H1 (cell line): ENCODE data around the gene ERC1. TPM values are rescaled to one million over a fixed set of nuclear protein-coding genes. Genes with fewer than 3 reads are reported as not detected.

Source experiments
- PHF8 ChIP-seq: fragments of 200-600 bp; sonication (generic); conservative IDR thresholded peaks from 2 replicates; pipeline ENCODE4 v1.7.1; 2012; ENCODE audit warnings: low read depth, mild to moderate bottlenecking, inconsistent platforms, low read length, moderate library complexity
- RNF2 ChIP-seq: fragments of 200-900, 300-1000 bp; sonication (generic); IDR thresholded peaks from 2 replicates; pipeline ENCODE4 v1.7.1; 2016; ENCODE audit warnings: borderline replicate concordance, low read depth, mild to moderate bottlenecking, antibody characterized with exemption, low read length; ENCODE audit not compliant: poor library complexity, severe bottlenecking; ENCODE audit errors: missing control alignments
- polyA plus RNA-seq, 7 experiments: library from polyadenylated mRNA; depleted of rRNA in 3 of 7; stranded (reverse) in 5 of 7; unstranded in 2 of 7; fragments of >200 nt in 5 of 7; fragments of 200-250 nt in 2 of 7; gene quantifications; 1 replicate in 5 of 7; 2 replicates in 1 of 7; 4 replicates in 1 of 7; pipeline versions ENCODE4 v1.2.1 to v1.2.3, GENCODE V29; 2011 to 2013; ENCODE audit warnings: missing spikeins in 2 of 7, mixed read lengths in 2 of 7
- total RNA-seq: library from RNA; stranded (reverse); fragmentation: NEBNext Ultra II Directional; extraction: Animal tissue kit (Norgen Biotek cat#: 25700); gene quantifications from 2 replicates; pipeline ENCODE4 v1.2.1, GENCODE V29; 2021
- TF ChIP-seq, protein P1 (sequence below), 3 experiments: IDR thresholded peaks; 1 replicate in 2 of 3; 2 replicates in 1 of 3; pipeline versions ENCODE4 v1.5.1 to v1.6.1; 2011; ENCODE audit warnings: low read length in 3 of 3, mild to moderate bottlenecking in 3 of 3, inconsistent platforms in 2 of 3, low read depth in 1 of 3, moderate library complexity in 1 of 3; ENCODE audit not compliant: insufficient read depth in 1 of 3; ENCODE audit errors: control extremely low read depth in 1 of 3

Gene ERC1
- total and polyA plus RNA-seq, 2 of the 8 experiments (the other 6 are each of a cell fraction or from before 2014, with no cell fraction given): 7.8 to 45.7 TPM

DNA sequence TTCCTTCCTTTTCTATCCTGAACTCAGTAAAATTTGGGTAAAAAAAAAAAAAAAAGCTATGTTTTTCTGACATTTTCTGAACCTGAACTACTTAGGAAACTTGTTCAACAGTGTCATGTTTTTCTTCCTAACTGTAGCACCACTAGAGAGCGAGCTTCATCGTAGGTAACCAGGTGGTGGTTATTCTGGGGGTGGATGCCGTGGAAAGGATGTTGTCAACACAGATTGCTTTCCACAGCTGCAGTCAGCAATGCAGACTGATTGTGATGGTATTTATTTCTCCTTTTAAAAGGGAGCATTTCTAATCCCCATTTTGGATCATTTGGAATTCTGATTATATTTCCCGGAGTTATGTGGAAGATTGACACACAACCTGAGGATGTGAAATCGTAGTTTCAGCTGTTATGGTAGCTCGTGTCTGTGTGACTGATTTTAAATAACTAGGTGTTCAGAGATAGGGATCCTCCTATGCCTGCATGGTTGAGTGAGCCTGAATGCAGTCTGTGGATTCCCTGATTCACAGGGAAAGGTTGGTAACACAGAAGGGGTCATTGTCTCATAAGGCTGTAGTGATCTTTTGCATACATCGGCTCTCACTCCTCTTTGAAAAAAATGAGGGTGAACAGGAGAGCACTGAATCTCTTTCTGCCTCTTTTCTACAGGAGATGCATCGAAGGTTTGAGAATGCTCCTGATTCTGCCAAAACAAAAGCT lies 113.2 kb downstream of the ERC1 start (continued):
- TF ChIP-seq RNF2 (no peak), PHF8 (no peak)
- TF ChIP-seq, protein P1, sequence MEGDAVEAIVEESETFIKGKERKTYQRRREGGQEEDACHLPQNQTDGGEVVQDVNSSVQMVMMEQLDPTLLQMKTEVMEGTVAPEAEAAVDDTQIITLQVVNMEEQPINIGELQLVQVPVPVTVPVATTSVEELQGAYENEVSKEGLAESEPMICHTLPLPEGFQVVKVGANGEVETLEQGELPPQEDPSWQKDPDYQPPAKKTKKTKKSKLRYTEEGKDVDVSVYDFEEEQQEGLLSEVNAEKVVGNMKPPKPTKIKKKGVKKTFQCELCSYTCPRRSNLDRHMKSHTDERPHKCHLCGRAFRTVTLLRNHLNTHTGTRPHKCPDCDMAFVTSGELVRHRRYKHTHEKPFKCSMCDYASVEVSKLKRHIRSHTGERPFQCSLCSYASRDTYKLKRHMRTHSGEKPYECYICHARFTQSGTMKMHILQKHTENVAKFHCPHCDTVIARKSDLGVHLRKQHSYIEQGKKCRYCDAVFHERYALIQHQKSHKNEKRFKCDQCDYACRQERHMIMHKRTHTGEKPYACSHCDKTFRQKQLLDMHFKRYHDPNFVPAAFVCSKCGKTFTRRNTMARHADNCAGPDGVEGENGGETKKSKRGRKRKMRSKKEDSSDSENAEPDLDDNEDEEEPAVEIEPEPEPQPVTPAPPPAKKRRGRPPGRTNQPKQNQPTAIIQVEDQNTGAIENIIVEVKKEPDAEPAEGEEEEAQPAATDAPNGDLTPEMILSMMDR (IDR thresholded peaks at IDR 0.05; ENCODE audit: control extremely low read depth in 1 of 3, insufficient read depth in 1 of 3, low read depth in 1 of 3, low read length in 3 of 3): no peak
